Peyer's patch (tissue), 4 donors: ENCODE data around the gene FLVCR2. TPM values are rescaled to one million over a fixed set of nuclear protein-coding genes. Genes with fewer than 3 reads are reported as not detected.

ENCODE experiments used
- DNase-seq, 3 donors: peaks; one replicate each; pipeline ENCODE4 v3.0.0-alpha.2; 2017 to 2019
- H3K27ac ChIP-seq, 4 donors: fragments of 200-600 bp; sonication (generic); one replicate each; pipeline ENCODE4 v1.5.1; 2016 to 2019
- H3K27me3 ChIP-seq, 2 donors: fragments of 200-600 bp; sonication (generic); one replicate each; pipeline ENCODE4 v1.5.1; 2019
- H3K36me3 ChIP-seq, 3 donors: fragments of 200-600 bp; sonication (generic); one replicate each; pipeline ENCODE4 v1.5.1; 2016 to 2019
- H3K4me1 ChIP-seq, 4 donors: fragments of 200-600 bp; sonication (generic); one replicate each; pipeline ENCODE4 v1.5.1; 2016 to 2019
- H3K4me3 ChIP-seq, 4 donors: fragments of 200-600 bp; sonication (generic); 1 replicate in 3 of 4; 2 replicates in 1 of 4; pipeline ENCODE4 v1.5.1; 2016 to 2019; ENCODE audit warnings: mild to moderate bottlenecking in 1 of 4
- H3K9me3 ChIP-seq, 4 donors: fragments of 200-600 bp; sonication (generic); one replicate each; pipeline ENCODE4 v1.5.1; 2016 to 2019; ENCODE audit warnings: mild to moderate bottlenecking in 1 of 4
- CTCF ChIP-seq, 6 experiments: fragments of 450-650 bp in 4 of 6; fragments of 200-600 bp in 2 of 6; sonication (generic) in 1 of 6; IDR thresholded peaks; one replicate each; pipeline ENCODE4 v1.5.1; 2017 to 2019; ENCODE audit warnings: antibody characterized with exemption in 6 of 6, mild to moderate bottlenecking in 3 of 6, moderate library complexity in 1 of 6
- POLR2A ChIP-seq, 2 donors: fragments of 450-650 bp; IDR thresholded peaks; one replicate each; pipeline ENCODE4 v1.5.1; 2017; ENCODE audit warnings: antibody characterized with exemption in 2 of 2, mild to moderate bottlenecking in 2 of 2, moderate library complexity in 2 of 2
- total RNA-seq, 4 donors: library from RNA; depleted of rRNA; stranded (reverse); fragments of >200 nt; gene quantifications; one replicate each; pipeline ENCODE4 v1.1.0, GENCODE V29; 2016

Gene FLVCR2
- total RNA-seq, 4 donors from 2014 or later: 14.9 to 130 (median 98.8) TPM

DNA sequence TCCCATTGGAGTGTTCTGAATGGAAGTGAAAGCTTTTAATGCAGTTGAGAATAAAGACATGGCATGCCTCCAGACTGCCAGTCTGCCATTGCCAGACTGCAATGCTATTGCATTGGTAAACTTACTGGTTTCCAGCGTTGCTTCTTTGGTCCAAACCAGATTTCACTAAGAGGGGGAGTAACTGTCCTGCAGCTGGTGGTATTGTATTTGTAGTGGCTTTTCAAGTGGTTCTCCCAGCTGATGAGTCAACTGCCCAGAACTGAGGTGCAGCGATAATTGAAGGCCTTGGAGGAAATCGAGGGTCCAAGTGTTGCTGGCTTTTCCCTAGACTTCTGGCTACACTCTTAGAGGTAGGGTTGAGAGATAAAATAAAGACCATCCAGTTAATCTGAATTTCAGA, 50.4 kb downstream of the FLVCR2 start:
- H3K9me3 ChIP-seq: no peaks in the 10 kb centered on the region
- no peak for DNase-seq
- TF ChIP-seq CTCF (IDR thresholded peaks at IDR 0.05): no peak
- TF ChIP-seq POLR2A (IDR thresholded peaks at IDR 0.05): no peak
- H3K27ac ChIP-seq: no peak overlapping the region
- H3K4me1 ChIP-seq: peaks cover 0 to 17% (median 0%) of the 10 kb centered on the region in 4 donors
- no peak overlapping the region for H3K4me3 ChIP-seq
- H3K27me3 ChIP-seq: no peaks in the 10 kb centered on the region
- H3K36me3 ChIP-seq: peaks cover 0 to 28% (median 0%) of the 10 kb centered on the region in 3 donors

DNA sequence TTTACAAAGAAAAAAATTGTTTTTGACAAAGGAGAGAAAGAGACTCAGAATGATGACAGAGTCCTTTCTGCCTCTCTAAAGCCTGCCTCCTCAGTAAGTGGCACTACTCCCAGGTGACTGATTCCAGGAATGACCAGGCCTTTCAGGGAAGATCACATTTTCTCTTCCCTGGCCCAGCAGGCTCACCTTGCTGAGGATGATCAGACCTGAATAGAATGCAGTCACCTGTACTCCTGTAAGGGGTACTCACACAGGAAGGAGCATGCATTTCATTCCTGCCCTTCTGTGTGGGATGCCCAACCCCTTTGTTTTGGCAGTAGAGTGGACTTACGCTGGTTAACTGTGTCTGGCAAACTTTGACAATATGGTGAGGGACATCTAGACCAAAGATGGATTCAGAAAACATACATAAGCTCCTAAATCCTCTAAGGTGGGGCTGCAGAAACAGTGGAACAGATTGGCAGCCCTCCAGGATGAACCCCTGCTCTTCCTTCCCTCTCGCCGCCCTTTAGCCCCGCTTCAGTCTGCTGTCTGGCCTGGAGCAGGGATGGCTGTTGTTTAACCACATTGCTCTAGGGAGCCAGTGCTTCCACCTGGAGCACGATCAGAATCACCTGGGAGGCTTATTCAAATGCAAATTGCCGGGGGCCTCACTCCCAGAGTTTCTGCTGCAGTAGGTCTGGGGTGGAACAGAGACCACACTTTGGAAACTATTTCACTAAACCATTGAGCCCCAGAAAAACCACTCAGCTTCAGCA, 52.5 kb downstream of the FLVCR2 start:
- peaks cover 0 to 29% (median 0%) of the 10 kb centered on the region in 3 donors for H3K36me3 ChIP-seq
- peaks cover 0 to 8% (median 0%) of the 10 kb centered on the region in 4 donors for H3K4me1 ChIP-seq
- DNase-seq: no peak
- no peaks in the 10 kb centered on the region for H3K27me3 ChIP-seq
- TF ChIP-seq POLR2A (IDR thresholded peaks at IDR 0.05) (no peak), CTCF (IDR thresholded peaks at IDR 0.05) (no peak)
- no peaks in the 10 kb centered on the region for H3K9me3 ChIP-seq
- no peak overlapping the region for H3K27ac ChIP-seq
- no peak overlapping the region for H3K4me3 ChIP-seq

- TF ChIP-seq CTCF (IDR thresholded peaks at IDR 0.05): no peak
- no peak for TF ChIP-seq POLR2A (IDR thresholded peaks at IDR 0.05)
- DNase-seq: no peak
- Histone ChIP-seq H3K27me3 (no peaks in the 10 kb centered on the region), H3K4me3 (no peak overlapping the region), H3K27ac (no peak overlapping the region), H3K4me1 (peaks cover 0 to 5% (median 0%) of the 10 kb centered on the region in 4 donors), H3K9me3 (no peaks in the 10 kb centered on the region), H3K36me3 (peaks cover 0 to 29% (median 0%) of the 10 kb centered on the region in 3 donors)
These were observed 53.0 kb downstream of the FLVCR2 start for GRCh38 chr14:75631453-75631831.

DNA sequence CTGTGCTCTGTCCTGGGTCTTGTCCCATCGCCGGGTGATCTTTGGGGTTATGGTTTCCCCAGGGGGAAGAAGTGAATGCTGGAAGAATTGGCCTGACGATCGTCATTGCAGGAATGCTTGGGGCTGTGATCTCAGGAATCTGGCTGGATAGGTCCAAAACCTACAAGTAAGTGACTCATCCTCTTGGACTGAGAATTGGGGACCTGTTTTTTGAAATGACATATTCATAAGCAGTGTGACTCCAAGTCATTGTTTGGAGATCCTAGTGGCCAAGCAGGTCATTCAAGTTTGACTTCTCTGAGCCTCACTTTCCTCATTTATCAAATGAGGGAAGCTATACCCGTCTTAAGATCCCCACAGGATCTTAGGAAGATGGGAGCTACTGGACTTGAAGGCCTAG, 56.4 kb downstream of the FLVCR2 start:
- no peak overlapping the region for H3K27ac ChIP-seq
- H3K4me3 ChIP-seq: no peak overlapping the region
- H3K36me3 ChIP-seq: peaks cover 0 to 25% (median 0%) of the 10 kb centered on the region in 3 donors
- H3K9me3 ChIP-seq: no peaks in the 10 kb centered on the region
- H3K27me3 ChIP-seq: no peaks in the 10 kb centered on the region
- H3K4me1 ChIP-seq: no peaks in the 10 kb centered on the region
- TF ChIP-seq CTCF (IDR thresholded peaks at IDR 0.05): no peak
- no peak for TF ChIP-seq POLR2A (IDR thresholded peaks at IDR 0.05)
- no peak for DNase-seq

DNA sequence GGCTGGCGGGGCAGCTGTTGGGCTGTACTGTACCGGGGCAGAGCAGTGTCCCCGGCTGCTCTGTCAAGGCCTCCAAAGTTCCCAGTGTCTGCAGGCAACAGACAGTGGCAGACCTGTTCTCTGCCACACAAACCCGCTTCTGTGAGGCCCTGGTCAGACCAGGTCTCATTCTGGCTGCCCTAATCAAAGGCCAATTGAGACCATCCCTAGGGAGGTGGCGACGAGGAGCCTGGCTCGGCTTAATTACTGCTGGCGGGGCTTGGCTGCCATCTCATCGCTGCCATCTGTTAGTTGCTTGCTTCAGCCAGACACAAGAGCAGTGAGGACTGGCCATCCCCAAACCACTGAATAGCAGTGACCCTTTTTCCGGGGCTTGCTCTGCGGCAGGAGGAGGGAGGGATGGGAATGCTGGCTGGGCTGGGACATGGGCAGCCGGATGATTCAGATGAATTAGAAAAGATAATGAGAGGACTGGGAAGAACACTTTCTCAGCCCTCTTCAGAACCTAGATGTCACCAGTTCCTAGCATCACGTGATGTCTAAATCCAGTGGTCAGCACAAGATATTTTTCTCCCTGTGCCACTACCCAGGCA, 57.8 kb downstream of the FLVCR2 start:
- no peak for DNase-seq
- no peaks in the 10 kb centered on the region for H3K4me1 ChIP-seq
- TF ChIP-seq CTCF (IDR thresholded peaks at IDR 0.05) (no peak), POLR2A (IDR thresholded peaks at IDR 0.05) (no peak)
- H3K27ac ChIP-seq: no peak overlapping the region
- no peaks in the 10 kb centered on the region for H3K27me3 ChIP-seq
- H3K36me3 ChIP-seq: peaks cover 0 to 22% (median 0%) of the 10 kb centered on the region in 3 donors
- no peak overlapping the region for H3K4me3 ChIP-seq
- no peaks in the 10 kb centered on the region for H3K9me3 ChIP-seq
